ENCODE measurements around the gene RHOBTB1.

DNA sequence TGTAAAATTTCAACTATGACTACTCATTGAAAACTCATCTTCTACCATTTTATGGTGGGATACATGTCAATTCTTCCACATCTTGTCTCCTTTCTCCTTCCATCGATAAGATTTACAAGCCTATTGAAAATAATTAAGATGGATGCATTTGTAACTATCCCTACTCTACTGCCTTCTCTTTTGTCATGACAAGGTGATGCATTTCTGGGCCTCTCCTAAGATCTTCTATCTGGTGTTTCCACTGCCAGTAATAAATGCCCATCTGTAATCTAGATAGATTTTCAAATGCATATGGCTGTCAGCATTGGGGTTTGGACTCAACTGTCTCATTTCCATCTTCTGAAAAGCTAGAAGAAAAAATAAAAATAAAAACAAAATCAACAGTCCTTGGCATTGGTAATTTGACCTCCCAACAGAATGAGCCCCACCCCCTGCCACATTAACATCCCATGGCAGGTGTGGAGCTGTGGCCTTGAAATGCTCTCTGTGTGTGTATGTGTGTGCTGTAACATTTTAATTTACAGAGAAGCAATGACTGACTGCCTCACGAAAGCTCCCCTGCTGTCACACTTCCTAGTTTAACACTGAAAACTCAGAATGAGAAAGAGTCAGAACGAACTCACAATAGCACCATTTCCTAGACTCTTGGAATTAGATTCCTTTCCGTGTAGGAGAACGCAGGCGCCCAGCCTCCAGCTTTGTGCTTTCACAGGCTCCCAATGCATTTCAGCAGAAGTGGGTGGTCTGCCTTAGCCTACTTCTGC, 74.2 kb downstream of the RHOBTB1 start:
- TF ChIP-seq EP300 (IDR thresholded peaks at IDR 0.05) (no peak), POLR2A (IDR thresholded peaks at IDR 0.05) (no peak)
- TF ChIP-seq, protein P1, sequence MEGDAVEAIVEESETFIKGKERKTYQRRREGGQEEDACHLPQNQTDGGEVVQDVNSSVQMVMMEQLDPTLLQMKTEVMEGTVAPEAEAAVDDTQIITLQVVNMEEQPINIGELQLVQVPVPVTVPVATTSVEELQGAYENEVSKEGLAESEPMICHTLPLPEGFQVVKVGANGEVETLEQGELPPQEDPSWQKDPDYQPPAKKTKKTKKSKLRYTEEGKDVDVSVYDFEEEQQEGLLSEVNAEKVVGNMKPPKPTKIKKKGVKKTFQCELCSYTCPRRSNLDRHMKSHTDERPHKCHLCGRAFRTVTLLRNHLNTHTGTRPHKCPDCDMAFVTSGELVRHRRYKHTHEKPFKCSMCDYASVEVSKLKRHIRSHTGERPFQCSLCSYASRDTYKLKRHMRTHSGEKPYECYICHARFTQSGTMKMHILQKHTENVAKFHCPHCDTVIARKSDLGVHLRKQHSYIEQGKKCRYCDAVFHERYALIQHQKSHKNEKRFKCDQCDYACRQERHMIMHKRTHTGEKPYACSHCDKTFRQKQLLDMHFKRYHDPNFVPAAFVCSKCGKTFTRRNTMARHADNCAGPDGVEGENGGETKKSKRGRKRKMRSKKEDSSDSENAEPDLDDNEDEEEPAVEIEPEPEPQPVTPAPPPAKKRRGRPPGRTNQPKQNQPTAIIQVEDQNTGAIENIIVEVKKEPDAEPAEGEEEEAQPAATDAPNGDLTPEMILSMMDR (IDR thresholded peaks at IDR 0.05) = no peak

Measured in upper lobe of left lung (tissue), 4 donors.